GM21423 (cell line): ENCODE data around the gene NIPBL.
"Not testable (repeated sequence)": the region's sequence is repeated elsewhere in the genome, so short reads cannot be mapped to it uniquely, and the experiment has no call there.

ENCODE experiments used
- ATAC-seq: cut with Tn5 transposase; IDR thresholded peaks from one replicate; pipeline ENCODE4 v1.9.1; 2021; ENCODE audit warnings: mild to moderate bottlenecking, moderate library complexity; ENCODE audit not compliant: unreplicated experiment

The NIPBL gene

GRCh38 chr5:36876299-36876964, at the start of gene NIPBL:
Gene NIPBL (plus strand): TSS chr5:36876769. CDS start chr5:36953697, 76,928 bp downstream.
- peak; percentile 59 for ATAC-seq

GRCh38 chr5:36832274-36832673, 44.3 kb upstream of the NIPBL start:
- ATAC-seq, result no peak

GRCh38 chr5:36836831-36837230, 39.7 kb upstream of the NIPBL start:
- no peak for ATAC-seq

- ATAC-seq, result no peak
These were observed 36.8 kb upstream of the NIPBL start for GRCh38 chr5:36839489-36840476.

- ATAC-seq, result no peak
These were observed 34.9 kb upstream of the NIPBL start for GRCh38 chr5:36841677-36842076.

- no peak for ATAC-seq
These were observed 34.5 kb upstream of the NIPBL start for GRCh38 chr5:36842087-36842486.

GRCh38 chr5:36844305-36844704, 32.3 kb upstream of the NIPBL start:
- ATAC-seq, result no peak

- ATAC-seq, result not testable (repeated sequence)
These were observed 28.0 kb upstream of the NIPBL start for GRCh38 chr5:36848545-36848944.

GRCh38 chr5:36852903-36853302, 23.7 kb upstream of the NIPBL start:
- not testable (repeated sequence) for ATAC-seq

- ATAC-seq, result no peak
These were observed 22.0 kb upstream of the NIPBL start for GRCh38 chr5:36854402-36855140.

GRCh38 chr5:36855141-36855495, 21.5 kb upstream of the NIPBL start:
- no peak for ATAC-seq

GRCh38 chr5:36861871-36862270, 14.7 kb upstream of the NIPBL start:
- no peak for ATAC-seq

GRCh38 chr5:36870399-36871040, 6.0 kb upstream of the NIPBL start:
- peak; percentile 78 for ATAC-seq

- ATAC-seq, result no peak
These were observed 2.1 kb upstream of the NIPBL start for GRCh38 chr5:36874465-36874864.

GRCh38 chr5:36875051-36875789, 1.3 kb upstream of the NIPBL start:
- ATAC-seq, result peak; percentile 20

- peak; percentile 63 for ATAC-seq
These were observed 725 bp upstream of the NIPBL start for GRCh38 chr5:36875790-36876298.

GRCh38 chr5:36876965-36877666, 547 bp downstream of the NIPBL start:
- ATAC-seq, result peak; percentile 16

- no peak for ATAC-seq
These were observed 1.3 kb downstream of the NIPBL start for GRCh38 chr5:36877667-36878391.
